Heart left ventricle (tissue), 16 donors: ENCODE data around the gene BET1L. TPM values are rescaled to one million over a fixed set of nuclear protein-coding genes. Genes with fewer than 3 reads are reported as not detected.

ENCODE experiments used
- ATAC-seq, 4 donors: fragments of 200-7000 bp; cut with Tn5 transposase; one replicate each; pipeline ENCODE4 v1.9.1; 2020 to 2022; ENCODE audit warnings: moderate library complexity in 4 of 4, mild to moderate bottlenecking in 3 of 4, moderate number of reproducible peaks in 1 of 4
- DNase-seq, 5 donors: peaks; one replicate each; pipeline ENCODE4 v3.0.0-alpha.2; 2020
- H3K27ac ChIP-seq, 12 donors: fragments of 200-600 bp; sonication (generic) in 4 of 12; one replicate each; pipeline versions ENCODE4 v1.5.0 to v1.8.0; 2016 to 2022; ENCODE audit warnings: mild to moderate bottlenecking in 2 of 12
- H3K27me3 ChIP-seq, 9 donors: fragments of 200-600 bp; sonication (generic) in 2 of 9; one replicate each; pipeline versions ENCODE4 v1.5.1 to v1.8.0; 2016 to 2022; ENCODE audit warnings: mild to moderate bottlenecking in 3 of 9
- H3K36me3 ChIP-seq, 9 donors: fragments of 200-600 bp; sonication (generic) in 2 of 9; one replicate each; pipeline versions ENCODE4 v1.5.0 to v1.8.0; 2018 to 2022; ENCODE audit warnings: mild to moderate bottlenecking in 2 of 9
- H3K4me1 ChIP-seq, 12 donors: fragments of 200-600 bp; sonication (generic) in 4 of 12; one replicate each; pipeline versions ENCODE4 v1.5.0 to v1.8.0; 2016 to 2022; ENCODE audit warnings: mild to moderate bottlenecking in 3 of 12
- H3K4me3 ChIP-seq, 12 donors: fragments of 200-600 bp; sonication (generic) in 4 of 12; one replicate each; pipeline versions ENCODE4 v1.5.0 to v1.8.0; 2017 to 2022; ENCODE audit warnings: mild to moderate bottlenecking in 9 of 12, moderate library complexity in 4 of 12
- H3K9me3 ChIP-seq, 12 donors: fragments of 200-600 bp; sonication (generic) in 4 of 12; one replicate each; pipeline versions ENCODE4 v1.5.0 to v1.8.0; 2016 to 2022; ENCODE audit warnings: mild to moderate bottlenecking in 1 of 12
- POLR2A ChIP-seq, 2 donors: fragments of 450-650 bp; IDR thresholded peaks; one replicate each; pipeline ENCODE4 v1.6.1; 2017; ENCODE audit warnings: antibody characterized with exemption in 2 of 2, mild to moderate bottlenecking in 2 of 2, moderate library complexity in 2 of 2
- WGBS, 4 donors: extraction: QIAGEN DNeasy Blood & Tissue Kit in 2 of 4; methylation state at CpG; one replicate each; pipeline versions ENCODE4 v1.1.5 to v1.1.7; 2013 to 2018; 5-methylcytosine and 5-hydroxymethylcytosine counted together
- intact Hi-C, 10 donors: fragments of 100-400 bp; cut with DNase I; formaldehyde crosslinking; loops; one replicate each; pipeline versions ENCODE4 v1.11.1 to v1.14.2; 2022
- long read RNA-seq, 3 donors: library from polyadenylated mRNA; unstranded; transcript quantifications; one replicate each; pipeline ENCODE4 v2.0.0, GENCODE V29; 2020 to 2021
- polyA plus RNA-seq, 2 donors: library from polyadenylated mRNA; stranded (reverse); fragments of 200-250 nt; gene quantifications; one replicate each; pipeline ENCODE4 v1.2.3, GENCODE V29; 2013
- total RNA-seq, 9 donors: library from RNA; depleted of rRNA in 2 of 9; stranded (reverse); fragments of >200 nt in 2 of 9; fragmentation: NEBNext Ultra II Directional in 3 of 9; extraction: Animal tissue kit (Norgen Biotek cat#: 25700) in 3 of 9; gene quantifications; one replicate each; pipeline versions ENCODE4 v1.1.0 to v1.2.4, GENCODE V29; 2016 to 2023
- TF ChIP-seq, protein P1 (sequence below), 12 donors: fragments of 200-600 bp; sonication (generic) in 4 of 12; IDR thresholded peaks; one replicate each; pipeline versions ENCODE4 v1.5.0 to v1.8.0; 2018 to 2022; ENCODE audit warnings: antibody characterized with exemption in 12 of 12, mild to moderate bottlenecking in 5 of 12
- donor health status: ischemic (EF 13 %, LVEDD 7.1; RV severe dilation, severe dysfunction).
- donor health status: healthy with polysubstance abuse.
- donor health status: DM: no; HTN: yes; CAD: no.
- donor health status: DM: no; HTN: no; CAD: no.
- donor health status: ischemic (EF 25% LVEDD 6.9; RV normal size, moderate dysfunction).
- donor health status: ischemic (EF 25% LVEDD 5.7; RV mildly dilated, moderate dysfunction).
- donor health status: healthy.
- donor health status: DM: yes; HTN: yes; CAD: no.
- donor health status: ischemic (EF 35%, LVEDD 5.7; RV mildly dilated, moderate dysfunction).
- donor health status: nonischemic (EF 11% LVEDD 7.7; RV severe dilation, severe dysfunction).
- donor health status: DM: yes; HTN: yes; CAD: no.
- donor health status: PGD.
- donor health status: ischemic (EF 29% LVEDD 5.4; RV normal size, mild dysfunction).
- donor health status: nonischemic (EF 23%, LVEDD 6.1; RV moderate dilation, normal function).

The BET1L gene
- total RNA-seq (10 to 100 TPM; 16.4 to 32.2 (median 20.9) TPM), polyA plus RNA-seq (10 to 100 TPM; 12.9 to 28.0 TPM)
- long read RNA-seq, donor 1, partial matches to known transcripts, result 3 of 14 reads
- long read RNA-seq, donor 1, other reads (novel, unspliced or antisense), result 8 of 14 reads
- long read RNA-seq, donor 2, transcript BET1L-203 (4 exons, 2,819 nt), result major isoform, 32 of 63 reads
- long read RNA-seq, donor 2, partial matches to known transcripts, result 0 of 63 reads
- long read RNA-seq, donor 2, other reads (novel, unspliced or antisense), result 30 of 63 reads
- long read RNA-seq, donor 3, partial matches to known transcripts, result 1 of 18 reads
- long read RNA-seq, donor 3, other reads (novel, unspliced or antisense), result 13 of 18 reads

DNA sequence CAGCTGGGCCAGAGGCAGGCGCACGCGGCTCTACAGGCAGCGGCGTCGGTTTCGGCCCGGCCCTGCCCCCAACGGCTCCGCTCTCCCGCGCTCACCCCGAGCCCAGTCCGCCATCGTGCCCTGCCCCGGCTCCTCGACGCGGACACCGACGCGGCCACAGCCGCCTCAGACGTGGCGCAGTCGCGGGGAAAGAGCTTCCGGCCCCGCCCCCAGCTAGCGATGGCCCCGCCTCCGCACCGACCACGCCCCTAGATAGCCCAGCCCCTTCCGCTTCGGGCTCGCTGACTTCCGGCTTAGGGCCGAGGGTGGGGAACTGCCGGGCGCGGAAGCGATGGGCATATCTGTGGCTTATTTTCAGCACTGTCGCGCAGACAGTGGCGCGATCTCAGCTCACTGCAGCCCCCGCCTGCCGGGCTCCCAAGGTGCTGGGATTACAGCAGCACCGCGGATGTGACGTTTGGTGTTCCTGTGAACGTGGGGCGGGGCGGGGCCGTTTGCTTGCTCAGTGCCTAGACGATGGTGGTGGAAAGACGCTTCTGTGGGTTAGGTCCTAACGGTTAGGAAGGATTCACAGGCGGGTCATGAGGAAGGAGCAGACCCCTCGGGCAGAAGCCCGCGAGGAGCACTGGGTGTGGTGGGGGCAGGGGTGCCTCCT is at the start of gene BET1L, which contains the start of gene RIC8A:
TSS of gene BET1L (minus strand) at position 192 of the 655 bp plus-strand sequence. CDS start at position 114, 78 bp downstream.
TSS of gene RIC8A (plus strand) at position 501 of the 655 bp plus-strand sequence. CDS start 1,147 bp downstream, outside the sequence.
- intact Hi-C loops, result loop anchor here in 9 of 10 donors (1.0 to 10.0 kb wide), 12 partner anchors 29 to 307 kb away; partner anchors contain the start of genes PTDSS2 (in 3 of the 9), RNH1 (in 3 of the 9), IFITM2 (in 2 of the 9) and PSMD13 (in 2 of the 9)
- H3K4me1 ChIP-seq, result peaks cover 19 to 59% (median 38%) of the 10 kb centered on the region in 12 donors
- ATAC-seq (peak; percentile 90 to 95 (median 94)), DNase-seq (peak; percentile 95 to 98 (median 97))
- H3K4me3 ChIP-seq, result peak within 1 kb of the TSS; percentile 65 to 100 (median 89)
- peak within 1 kb of the TSS; percentile 96 to 100 (median 99) for H3K27ac ChIP-seq
- H3K36me3 ChIP-seq, result peaks cover 0 to 65% (median 58%) of the 10 kb centered on the region in 9 donors
- WGBS, 4 donors, result 0 to 3% (median 1%) methylated on average over 31 to 63 of the region's 63 CpGs
- no peaks in the 10 kb centered on the region for H3K9me3 ChIP-seq
- H3K27me3 ChIP-seq, result no peaks in the 10 kb centered on the region
- TF ChIP-seq, protein P1, sequence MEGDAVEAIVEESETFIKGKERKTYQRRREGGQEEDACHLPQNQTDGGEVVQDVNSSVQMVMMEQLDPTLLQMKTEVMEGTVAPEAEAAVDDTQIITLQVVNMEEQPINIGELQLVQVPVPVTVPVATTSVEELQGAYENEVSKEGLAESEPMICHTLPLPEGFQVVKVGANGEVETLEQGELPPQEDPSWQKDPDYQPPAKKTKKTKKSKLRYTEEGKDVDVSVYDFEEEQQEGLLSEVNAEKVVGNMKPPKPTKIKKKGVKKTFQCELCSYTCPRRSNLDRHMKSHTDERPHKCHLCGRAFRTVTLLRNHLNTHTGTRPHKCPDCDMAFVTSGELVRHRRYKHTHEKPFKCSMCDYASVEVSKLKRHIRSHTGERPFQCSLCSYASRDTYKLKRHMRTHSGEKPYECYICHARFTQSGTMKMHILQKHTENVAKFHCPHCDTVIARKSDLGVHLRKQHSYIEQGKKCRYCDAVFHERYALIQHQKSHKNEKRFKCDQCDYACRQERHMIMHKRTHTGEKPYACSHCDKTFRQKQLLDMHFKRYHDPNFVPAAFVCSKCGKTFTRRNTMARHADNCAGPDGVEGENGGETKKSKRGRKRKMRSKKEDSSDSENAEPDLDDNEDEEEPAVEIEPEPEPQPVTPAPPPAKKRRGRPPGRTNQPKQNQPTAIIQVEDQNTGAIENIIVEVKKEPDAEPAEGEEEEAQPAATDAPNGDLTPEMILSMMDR (IDR thresholded peaks at IDR 0.05), result peak in 2 of 12 donors; percentile 14 to 16
- peak; percentile 47 to 91 for TF ChIP-seq POLR2A (IDR thresholded peaks at IDR 0.05)

GRCh38 chr11:255816-256215 is 48.6 kb upstream of the BET1L start:
- WGBS, 4 donors, result 90 to 96% (median 93%) methylated on average over 2 of the region's 2 CpGs
- DNase-seq, result no peak

DNA sequence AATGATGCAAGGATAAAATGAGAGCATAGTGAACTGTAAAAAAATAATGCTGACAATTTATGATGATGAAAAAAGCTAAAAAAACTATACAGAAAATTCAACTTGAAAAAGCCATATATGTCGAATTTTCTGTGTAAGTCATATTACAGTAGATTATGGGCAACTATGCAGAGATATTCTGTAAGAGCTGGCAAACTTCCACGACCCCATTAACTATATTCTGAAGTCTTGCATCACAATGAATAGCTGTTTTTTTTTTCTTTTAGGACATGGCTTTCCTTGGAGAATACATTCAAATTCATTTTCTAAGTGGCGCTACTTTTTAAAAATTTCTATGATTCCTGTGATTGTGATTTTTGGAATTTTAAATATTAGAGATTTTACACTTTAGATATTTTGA is 48.0 kb upstream of the BET1L start:
- 64 to 67% (median 65%) methylated on average over 3 of the region's 3 CpGs for WGBS, 4 donors
- H3K36me3 ChIP-seq, result peaks cover 0 to 36% (median 35%) of the 10 kb centered on the region in 9 donors
- ATAC-seq (no peak), DNase-seq (no peak)
- no peaks in the 10 kb centered on the region for H3K9me3 ChIP-seq
- intact Hi-C loops, result loop anchor here in 1 of 10 donors (10.0 kb wide), 1 partner anchor 120 kb away; no protein-coding TSS in a partner anchor
- H3K4me1 ChIP-seq, result no peaks in the 10 kb centered on the region
- H3K4me3 ChIP-seq, result no peak overlapping the region
- TF ChIP-seq POLR2A (IDR thresholded peaks at IDR 0.05), result no peak
- TF ChIP-seq, protein P1 (IDR thresholded peaks at IDR 0.05), result no peak
- peaks cover 0 to 17% (median 0%) of the 10 kb centered on the region in 9 donors for H3K27me3 ChIP-seq
- H3K27ac ChIP-seq, result no peak overlapping the region

More at GRCh38 chr11:255816-256215, 48.6 kb upstream of the BET1L start:
- Histone ChIP-seq H3K9me3 (no peaks in the 10 kb centered on the region), H3K27me3 (peaks cover 0 to 17% (median 0%) of the 10 kb centered on the region in 9 donors), H3K36me3 (peaks cover 0 to 30% (median 28%) of the 10 kb centered on the region in 9 donors), H3K4me3 (no peak overlapping the region), H3K4me1 (no peaks in the 10 kb centered on the region), H3K27ac (no peak overlapping the region)
- intact Hi-C loops, result loop anchor here in 1 of 10 donors (10.0 kb wide), 1 partner anchor 119 kb away; no protein-coding TSS in a partner anchor
- ATAC-seq, result no peak
- TF ChIP-seq POLR2A (IDR thresholded peaks at IDR 0.05), result no peak
- TF ChIP-seq, protein P1 (IDR thresholded peaks at IDR 0.05), result no peak
